ENCODE data around the gene NDST3.

The NDST3 gene

GRCh38 chr4:118268780-118269179 is 234.5 kb downstream of the NDST3 start:
- no peak for TF ChIP-seq CTCF (IDR thresholded peaks at IDR 0.05)
- no peak for DNase-seq
- Mint-ChIP-seq H3K9me3 (peaks cover 9% of the 10 kb centered on the region), H3K27ac (no peak overlapping the region), H3K36me3 (ENCODE audit: low read depth) (no peaks in the 10 kb centered on the region), H3K27me3 (ENCODE audit: low read depth, poor library complexity) (no peaks in the 10 kb centered on the region), H3K4me1 (no peaks in the 10 kb centered on the region), H3K4me3 (no peak overlapping the region)

- DNase-seq, result no peak
- no peaks in the 10 kb centered on the region for H3K9me3 Mint-ChIP-seq
These were observed 236.2 kb downstream of the NDST3 start for GRCh38 chr4:118270492-118270891.

GRCh38 chr4:118271788-118272187 is 237.5 kb downstream of the NDST3 start:
- H3K27me3 Mint-ChIP-seq (ENCODE audit: low read depth, poor library complexity), result no peaks in the 10 kb centered on the region
- TF ChIP-seq CTCF (IDR thresholded peaks at IDR 0.05), result no peak
- H3K4me3 Mint-ChIP-seq, result no peak overlapping the region
- no peaks in the 10 kb centered on the region for H3K9me3 Mint-ChIP-seq
- H3K36me3 Mint-ChIP-seq (ENCODE audit: low read depth), result no peaks in the 10 kb centered on the region
- no peak for DNase-seq
- H3K27ac Mint-ChIP-seq, result no peak overlapping the region
- H3K4me1 Mint-ChIP-seq, result no peaks in the 10 kb centered on the region

More at GRCh38 chr4:118270492-118270891, 236.2 kb downstream of the NDST3 start:
- Mint-ChIP-seq H3K27me3 (ENCODE audit: low read depth, poor library complexity) (no peaks in the 10 kb centered on the region), H3K4me1 (no peaks in the 10 kb centered on the region), H3K27ac (no peak overlapping the region), H3K36me3 (ENCODE audit: low read depth) (no peaks in the 10 kb centered on the region), H3K4me3 (no peak overlapping the region)
- peak; percentile 64 for TF ChIP-seq CTCF (IDR thresholded peaks at IDR 0.05)

- H3K4me3 Mint-ChIP-seq, result no peak overlapping the region
- no peak for DNase-seq
- no peak overlapping the region for H3K27ac Mint-ChIP-seq
- TF ChIP-seq CTCF (IDR thresholded peaks at IDR 0.05), result no peak
- peaks cover 3% of the 10 kb centered on the region for H3K9me3 Mint-ChIP-seq
- peaks cover 6% of the 10 kb centered on the region for H3K4me1 Mint-ChIP-seq
- H3K27me3 Mint-ChIP-seq (ENCODE audit: low read depth, poor library complexity), result no peaks in the 10 kb centered on the region
- H3K36me3 Mint-ChIP-seq (ENCODE audit: low read depth), result no peaks in the 10 kb centered on the region
These were observed 239.4 kb downstream of the NDST3 start for GRCh38 chr4:118273642-118274041.

GRCh38 chr4:118276580-118276979 is 242.3 kb downstream of the NDST3 start:
- no peak for TF ChIP-seq CTCF (IDR thresholded peaks at IDR 0.05)
- peaks cover 33% of the 10 kb centered on the region for H3K4me1 Mint-ChIP-seq
- H3K36me3 Mint-ChIP-seq (ENCODE audit: low read depth), result no peaks in the 10 kb centered on the region
- H3K27ac Mint-ChIP-seq, result no peak overlapping the region
- no peaks in the 10 kb centered on the region for H3K27me3 Mint-ChIP-seq (ENCODE audit: low read depth, poor library complexity)
- DNase-seq, result no peak
- peaks cover 3% of the 10 kb centered on the region for H3K9me3 Mint-ChIP-seq
- no peak overlapping the region for H3K4me3 Mint-ChIP-seq

- Mint-ChIP-seq H3K9me3 (peaks cover 3% of the 10 kb centered on the region), H3K4me1 (peaks cover 39% of the 10 kb centered on the region), H3K27me3 (ENCODE audit: low read depth, poor library complexity) (no peaks in the 10 kb centered on the region), H3K4me3 (peak overlapping the region; percentile 29), H3K36me3 (ENCODE audit: low read depth) (no peaks in the 10 kb centered on the region), H3K27ac (no peak overlapping the region)
- DNase-seq, result no peak
- TF ChIP-seq CTCF (IDR thresholded peaks at IDR 0.05), result no peak
These were observed 243.0 kb downstream of the NDST3 start for GRCh38 chr4:118277243-118277642.
